Thymus (tissue), 11 donors: ENCODE measurements around the gene CARM1. TPM values are rescaled to one million over a fixed set of nuclear protein-coding genes. Genes with fewer than 3 reads are reported as not detected.
"Not testable (repeated sequence)": the region's sequence is repeated elsewhere in the genome, so short reads cannot be mapped to it uniquely, and the experiment has no call there.

ENCODE experiments used
- DNase-seq, 9 donors: peaks; one replicate each; pipeline ENCODE4 v3.0.0-alpha.2; 2013; ENCODE audit warnings: low spot score in 9 of 9, low read depth in 6 of 9, missing footprints in 1 of 9
- H3K27ac ChIP-seq, 2 donors: one replicate each; pipeline ENCODE4 v1.5.1; 2013; ENCODE audit warnings: control low read depth in 1 of 2, low read depth in 1 of 2, low read length in 1 of 2, mild to moderate bottlenecking in 1 of 2, moderate library complexity in 1 of 2
- H3K27me3 ChIP-seq, 2 donors: one replicate each; pipeline ENCODE4 v1.5.1; 2013; ENCODE audit warnings: low read length in 1 of 2; ENCODE audit not compliant: control insufficient read depth in 2 of 2, insufficient read depth in 1 of 2
- H3K36me3 ChIP-seq, 2 donors: one replicate each; pipeline ENCODE4 v1.5.1; 2013; ENCODE audit warnings: low read length in 1 of 2, mild to moderate bottlenecking in 1 of 2, moderate library complexity in 1 of 2; ENCODE audit not compliant: control insufficient read depth in 2 of 2, insufficient read depth in 2 of 2
- H3K4me1 ChIP-seq, 2 donors: one replicate each; pipeline ENCODE4 v1.5.1; 2013; ENCODE audit warnings: low read length in 2 of 2; ENCODE audit not compliant: control insufficient read depth in 2 of 2, insufficient read depth in 2 of 2
- H3K4me3 ChIP-seq, 2 donors: one replicate each; pipeline ENCODE4 v1.5.1; 2013; ENCODE audit warnings: low read length in 2 of 2, control low read depth in 1 of 2, mild to moderate bottlenecking in 1 of 2
- H3K9me3 ChIP-seq, 2 donors: one replicate each; pipeline ENCODE4 v1.5.1; 2013; ENCODE audit warnings: low read length in 1 of 2, mild to moderate bottlenecking in 1 of 2; ENCODE audit not compliant: control insufficient read depth in 2 of 2, insufficient read depth in 1 of 2
- WGBS: extraction: QIAGEN DNeasy Blood & Tissue Kit; methylation state at CpG from one replicate; pipeline ENCODE4 v1.1.7; 2013; 5-methylcytosine and 5-hydroxymethylcytosine counted together
- polyA plus RNA-seq: library from polyadenylated mRNA; stranded (reverse); fragments of 200-250 nt; gene quantifications from one replicate; pipeline ENCODE4 v1.2.3, GENCODE V29; 2013
- total RNA-seq: library from RNA; stranded (reverse); fragments of 120-200 nt; gene quantifications from one replicate; pipeline ENCODE4 v1.2.4, GENCODE V29; 2013
- donor health status: healthy.

CARM1 gene
- total and polyA plus RNA-seq, 2 donors, result 7.0 to 30.8 TPM

GRCh38 chr19:10855879-10856522 is 15.4 kb upstream of the CARM1 start:
- Histone ChIP-seq H3K9me3 (no peaks in the 10 kb centered on the region), H3K4me3 (no peak overlapping the region), H3K36me3 (no peaks in the 10 kb centered on the region), H3K27me3 (no peaks in the 10 kb centered on the region), H3K4me1 (no peaks in the 10 kb centered on the region), H3K27ac (no peak overlapping the region)
- WGBS, result 94% methylated on average over 5 of the region's 5 CpGs
- no peak for DNase-seq

GRCh38 chr19:10856899-10857298 is 14.5 kb upstream of the CARM1 start:
- DNase-seq, H3K4me3 ChIP-seq: not testable (repeated sequence)
- WGBS, result 98% methylated on average over 1 of the region's 1 CpG

DNA sequence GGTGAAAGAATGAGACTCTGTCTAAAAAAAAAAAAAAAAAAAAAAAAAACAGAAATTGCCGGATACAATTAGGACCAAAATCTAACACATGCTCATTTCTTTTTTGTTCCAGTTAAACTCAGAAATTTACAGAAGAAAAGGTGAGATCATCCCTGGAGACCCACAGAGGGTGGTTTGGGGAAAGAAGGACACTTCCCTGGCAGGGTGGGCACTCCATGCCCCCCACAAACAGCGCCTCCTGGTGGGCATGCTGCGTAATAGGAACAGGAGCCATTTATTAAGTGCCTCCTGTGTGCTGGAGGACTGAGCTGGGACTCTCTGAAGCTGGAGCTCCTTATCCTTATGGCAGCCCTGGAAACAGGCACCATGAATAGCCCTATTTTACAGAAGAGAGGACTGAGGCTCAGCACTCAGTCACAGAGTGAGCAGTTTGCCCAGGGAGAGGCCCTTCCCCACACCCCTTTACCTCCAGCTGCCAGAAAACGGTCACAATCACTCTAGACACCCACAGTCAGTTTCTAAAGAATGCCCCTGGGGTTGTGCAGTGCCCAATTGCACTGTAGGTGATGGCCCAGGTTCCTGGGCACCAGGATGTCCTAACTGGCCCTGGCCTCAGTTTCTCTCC is 13.0 kb upstream of the CARM1 start:
- H3K27ac ChIP-seq, result no peak overlapping the region
- H3K9me3 ChIP-seq, result no peaks in the 10 kb centered on the region
- WGBS, result 83% methylated on average over 4 of the region's 4 CpGs
- DNase-seq, result no peak
- H3K36me3 ChIP-seq, result no peaks in the 10 kb centered on the region
- H3K4me1 ChIP-seq, result no peaks in the 10 kb centered on the region
- H3K27me3 ChIP-seq, result no peaks in the 10 kb centered on the region
- H3K4me3 ChIP-seq, result no peak overlapping the region

More at GRCh38 chr19:10856899-10857298, 14.5 kb upstream of the CARM1 start:
- H3K9me3 ChIP-seq, H3K4me1 ChIP-seq, H3K27ac ChIP-seq, H3K27me3 ChIP-seq, H3K36me3 ChIP-seq: not testable (repeated sequence)

GRCh38 chr19:10861103-10861651 is 10.2 kb upstream of the CARM1 start:
- H3K4me1 ChIP-seq, result peaks cover 0 to 10% of the 10 kb centered on the region in 2 donors
- H3K36me3 ChIP-seq, result no peaks in the 10 kb centered on the region
- no peak overlapping the region for H3K4me3 ChIP-seq
- no peaks in the 10 kb centered on the region for H3K27me3 ChIP-seq
- H3K9me3 ChIP-seq, result no peaks in the 10 kb centered on the region
- no peak overlapping the region for H3K27ac ChIP-seq
- peak in 1 of 9 donors; percentile 34 for DNase-seq
- 93% methylated on average over 7 of the region's 7 CpGs for WGBS

- no peaks in the 10 kb centered on the region for H3K27me3 ChIP-seq
- no peaks in the 10 kb centered on the region for H3K36me3 ChIP-seq
- no peaks in the 10 kb centered on the region for H3K9me3 ChIP-seq
- H3K4me1 ChIP-seq, result peaks cover 0 to 10% of the 10 kb centered on the region in 2 donors
- WGBS, result 92% methylated on average over 6 of the region's 6 CpGs
- H3K4me3 ChIP-seq, result no peak overlapping the region
- H3K27ac ChIP-seq, result no peak overlapping the region
- DNase-seq, result no peak
Measured at GRCh38 chr19:10862561-10863106, 8.7 kb upstream of the CARM1 start.

GRCh38 chr19:10863107-10863717 is 8.1 kb upstream of the CARM1 start:
- H3K9me3 ChIP-seq, result no peaks in the 10 kb centered on the region
- 94% methylated on average over 18 of the region's 18 CpGs for WGBS
- H3K4me3 ChIP-seq, result no peak overlapping the region
- no peak overlapping the region for H3K27ac ChIP-seq
- H3K4me1 ChIP-seq, result peaks cover 0 to 10% of the 10 kb centered on the region in 2 donors
- H3K27me3 ChIP-seq, result no peaks in the 10 kb centered on the region
- no peaks in the 10 kb centered on the region for H3K36me3 ChIP-seq
- no peak for DNase-seq

GRCh38 chr19:10864538-10864899 is 6.8 kb upstream of the CARM1 start:
- DNase-seq, result peak in 7 of 9 donors; percentile 47 to 85 (median 74)
- 39% methylated on average over 6 of the region's 6 CpGs for WGBS

GRCh38 chr19:10866495-10866894 is 4.9 kb upstream of the CARM1 start:
- H3K4me1 ChIP-seq, result peaks cover 3 to 16% of the 10 kb centered on the region in 2 donors
- H3K9me3 ChIP-seq, result no peaks in the 10 kb centered on the region
- no peak overlapping the region for H3K4me3 ChIP-seq
- no peaks in the 10 kb centered on the region for H3K36me3 ChIP-seq
- no peak overlapping the region for H3K27ac ChIP-seq
- H3K27me3 ChIP-seq, result no peaks in the 10 kb centered on the region
- no peak for DNase-seq
- WGBS, result 95% methylated on average over 10 of the region's 10 CpGs

More at GRCh38 chr19:10864538-10864899, 6.8 kb upstream of the CARM1 start:
- Histone ChIP-seq H3K9me3 (no peaks in the 10 kb centered on the region), H3K4me3 (no peak overlapping the region), H3K36me3 (no peaks in the 10 kb centered on the region), H3K27ac (no peak overlapping the region), H3K4me1 (peaks cover 0 to 10% of the 10 kb centered on the region in 2 donors), H3K27me3 (no peaks in the 10 kb centered on the region)
